ENCODE data around the gene LILRA1. TPM values are rescaled to one million over a fixed set of nuclear protein-coding genes. Genes with fewer than 3 reads are reported as not detected.
"Not testable (repeated sequence)": the region's sequence is repeated elsewhere in the genome, so short reads cannot be mapped to it uniquely, and the experiment has no call there.

The LILRA1 gene
- total RNA-seq, 1 experiment from 2014 or later: not detected

GRCh38 chr19:54570316-54570715 lies 23.1 kb upstream of the LILRA1 start:
- H2AFZ ChIP-seq (ENCODE audit: low read length): no peak overlapping the region
- no peaks in the 10 kb centered on the region for H3K79me2 ChIP-seq (ENCODE audit: low read length)
- no peaks in the 10 kb centered on the region for H3K36me3 ChIP-seq (ENCODE audit: low read depth, low read length)
- H3K4me3 ChIP-seq (ENCODE audit: low read length): no peak overlapping the region
- no TSS peak for BruUV-seq (replicated peaks)
- intact Hi-C loops (cut with micrococcal nuclease): no loop called here
- H3K9me3 ChIP-seq (ENCODE audit: low read length): no peaks in the 10 kb centered on the region
- H3K27me3 ChIP-seq (ENCODE audit: low read length): peaks cover 93% of the 10 kb centered on the region
- H3K9ac ChIP-seq (ENCODE audit: low read length): no peak overlapping the region
- ATAC-seq: no peak
- no peaks in the 10 kb centered on the region for H3K4me1 ChIP-seq (ENCODE audit: insufficient read depth, low read length)
- DNase-seq: no peak
- H4K20me1 ChIP-seq (ENCODE audit: low read length): no peaks in the 10 kb centered on the region
- no peak for TF ChIP-seq CTCF (conservative IDR thresholded peaks at IDR 0.05; ENCODE audit: low read depth, low read length)
- TF ChIP-seq EZH2phosphoT487 (IDR thresholded peaks at IDR 0.05; ENCODE audit: borderline replicate concordance, low read length): no peak
- TF ChIP-seq EZH2 (IDR thresholded peaks at IDR 0.05; ENCODE audit: low read length, unreplicated experiment): no peak
- H3K9me2 ChIP-seq (replicated peaks; ENCODE audit: low read length): no peaks in the 10 kb centered on the region
- no peak overlapping the region for H3K4me2 ChIP-seq (ENCODE audit: low read length)
- H3K27ac ChIP-seq (ENCODE audit: low read length): no peak overlapping the region
- CTCF ChIA-PET: no interaction called here
- POLR2A ChIA-PET (ENCODE audit: unreplicated experiment): no interaction called here
- H3F3A ChIP-seq (ENCODE audit: low read length, unreplicated experiment): no peaks in the 10 kb centered on the region

- H3K36me3 ChIP-seq (ENCODE audit: low read depth, low read length); H3K79me2 ChIP-seq (ENCODE audit: low read length); POLR2A ChIA-PET (ENCODE audit: unreplicated experiment); H3K27ac ChIP-seq (ENCODE audit: low read length); H3K9ac ChIP-seq (ENCODE audit: low read length); ATAC-seq; H3F3A ChIP-seq (ENCODE audit: low read length, unreplicated experiment); H2AFZ ChIP-seq (ENCODE audit: low read length); H3K4me1 ChIP-seq (ENCODE audit: insufficient read depth, low read length); CTCF ChIA-PET; H3K9me3 ChIP-seq (ENCODE audit: low read length); H3K4me2 ChIP-seq (ENCODE audit: low read length); BruUV-seq (replicated peaks); H3K9me2 ChIP-seq (replicated peaks; ENCODE audit: low read length); H4K20me1 ChIP-seq (ENCODE audit: low read length); DNase-seq; intact Hi-C loops (cut with micrococcal nuclease); H3K4me3 ChIP-seq (ENCODE audit: low read length): not testable (repeated sequence)
- H3K27me3 ChIP-seq (ENCODE audit: low read length): peaks cover 92% of the 10 kb centered on the region
Measured at GRCh38 chr19:54571715-54572615, 21.5 kb upstream of the LILRA1 start.

- Histone ChIP-seq H3K27me3 (ENCODE audit: low read length) (peaks cover 91% of the 10 kb centered on the region), H3K36me3 (ENCODE audit: low read depth, low read length) (no peaks in the 10 kb centered on the region), H3F3A (ENCODE audit: low read length, unreplicated experiment) (no peaks in the 10 kb centered on the region), H3K4me2 (ENCODE audit: low read length) (no peak overlapping the region), H3K4me1 (ENCODE audit: insufficient read depth, low read length) (no peaks in the 10 kb centered on the region), H3K4me3 (ENCODE audit: low read length) (no peak overlapping the region), H3K9me2 (replicated peaks; ENCODE audit: low read length) (no peaks in the 10 kb centered on the region), H3K27ac (ENCODE audit: low read length) (no peak overlapping the region), H3K79me2 (ENCODE audit: low read length) (no peaks in the 10 kb centered on the region), H2AFZ (ENCODE audit: low read length) (no peak overlapping the region), H3K9ac (ENCODE audit: low read length) (no peak overlapping the region), H3K9me3 (ENCODE audit: low read length) (no peaks in the 10 kb centered on the region), H4K20me1 (ENCODE audit: low read length) (no peaks in the 10 kb centered on the region)
- ChIA-PET CTCF (no interaction called here), POLR2A (ENCODE audit: unreplicated experiment) (no interaction called here)
- ATAC-seq: no peak
- no peak for TF ChIP-seq EZH2 (IDR thresholded peaks at IDR 0.05; ENCODE audit: low read length, unreplicated experiment)
- TF ChIP-seq CTCF (conservative IDR thresholded peaks at IDR 0.05; ENCODE audit: low read depth, low read length): no peak
- no peak for DNase-seq
- BruUV-seq (replicated peaks): no TSS peak
- intact Hi-C loops (cut with micrococcal nuclease): no loop called here
Measured at GRCh38 chr19:54572696-54573311, 20.6 kb upstream of the LILRA1 start.
